Transverse colon (tissue), 4 donors: ENCODE data around the gene COG5.

Experiments used
- EP300 ChIP-seq: sonication (generic); formaldehyde crosslinking; IDR thresholded peaks from one replicate; pipeline ENCODE4 v1.6.1; 2017; ENCODE audit warnings: antibody characterized with exemption, low read depth
- POLR2A ChIP-seq: fragments of 450-650 bp; IDR thresholded peaks from one replicate; pipeline ENCODE4 v1.6.1; 2016; ENCODE audit warnings: antibody characterized with exemption, mild to moderate bottlenecking, moderate library complexity
- POLR2AphosphoS5 ChIP-seq, 3 donors: sonication (generic); formaldehyde crosslinking; IDR thresholded peaks; one replicate each; pipeline ENCODE4 v1.6.1; 2016; ENCODE audit warnings: antibody characterized with exemption in 3 of 3
- TF ChIP-seq, protein P1 (sequence below), 5 experiments: fragments of 200-600 bp in 3 of 5; fragments of 450-650 bp in 2 of 5; sonication (generic) in 3 of 5; IDR thresholded peaks; 1 replicate in 2 of 5; 2 replicates in 3 of 5; pipeline ENCODE4 v1.5.1; 2016 to 2017; ENCODE audit warnings: antibody characterized with exemption in 5 of 5, inconsistent platforms in 3 of 5, mild to moderate bottlenecking in 2 of 5, moderate library complexity in 1 of 5

DNA sequence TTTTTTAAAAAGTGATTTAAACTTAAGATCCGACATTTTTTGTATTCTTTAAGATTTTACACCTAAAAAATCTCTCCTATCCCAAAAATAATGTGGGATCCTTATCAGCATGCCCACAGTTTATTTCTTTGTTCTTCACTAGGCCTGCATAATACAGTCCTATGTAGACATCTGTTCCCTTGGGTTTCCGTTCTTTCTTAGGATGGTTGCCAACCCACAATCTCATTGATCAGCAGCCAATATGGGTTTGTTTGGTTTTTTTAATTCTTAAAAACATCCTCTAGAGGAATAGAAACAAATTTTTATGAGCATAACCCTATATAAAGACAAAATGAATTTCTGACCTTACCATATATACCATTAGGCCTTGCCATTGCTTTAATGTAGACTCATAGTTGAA lies 403.3 kb downstream of the COG5 start:
- TF ChIP-seq, protein P1, sequence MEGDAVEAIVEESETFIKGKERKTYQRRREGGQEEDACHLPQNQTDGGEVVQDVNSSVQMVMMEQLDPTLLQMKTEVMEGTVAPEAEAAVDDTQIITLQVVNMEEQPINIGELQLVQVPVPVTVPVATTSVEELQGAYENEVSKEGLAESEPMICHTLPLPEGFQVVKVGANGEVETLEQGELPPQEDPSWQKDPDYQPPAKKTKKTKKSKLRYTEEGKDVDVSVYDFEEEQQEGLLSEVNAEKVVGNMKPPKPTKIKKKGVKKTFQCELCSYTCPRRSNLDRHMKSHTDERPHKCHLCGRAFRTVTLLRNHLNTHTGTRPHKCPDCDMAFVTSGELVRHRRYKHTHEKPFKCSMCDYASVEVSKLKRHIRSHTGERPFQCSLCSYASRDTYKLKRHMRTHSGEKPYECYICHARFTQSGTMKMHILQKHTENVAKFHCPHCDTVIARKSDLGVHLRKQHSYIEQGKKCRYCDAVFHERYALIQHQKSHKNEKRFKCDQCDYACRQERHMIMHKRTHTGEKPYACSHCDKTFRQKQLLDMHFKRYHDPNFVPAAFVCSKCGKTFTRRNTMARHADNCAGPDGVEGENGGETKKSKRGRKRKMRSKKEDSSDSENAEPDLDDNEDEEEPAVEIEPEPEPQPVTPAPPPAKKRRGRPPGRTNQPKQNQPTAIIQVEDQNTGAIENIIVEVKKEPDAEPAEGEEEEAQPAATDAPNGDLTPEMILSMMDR (IDR thresholded peaks at IDR 0.05): no peak
- no peak for TF ChIP-seq POLR2A
- TF ChIP-seq POLR2AphosphoS5 (IDR thresholded peaks at IDR 0.05): no peak
- no peak for TF ChIP-seq EP300
